OCI-LY7 (cell line): ENCODE measurements around the gene OMA1. TPM values are rescaled to one million over a fixed set of nuclear protein-coding genes. Genes with fewer than 3 reads are reported as not detected.

Source experiments
- BruUV-seq: library from RNA; stranded (reverse); fragments of 400-500 nt; replicated peaks from 2 replicates; lab custom pipeline; 2021; lab: Mats Ljungman, UMichigan
- CTCF ChIA-PET: fragments of 300-600 bp; sonication (Branson Sonifier 250); formaldehyde crosslinking; loops from one replicate; lab custom pipeline; 2022; ENCODE audit warnings: antibody characterized with exemption; ENCODE audit not compliant: unreplicated experiment; lab: Charles Lee
- POLR2A ChIA-PET: fragments of 300-600 bp; sonication (Branson Sonifier 250); formaldehyde crosslinking; loops from one replicate; lab custom pipeline; 2022; ENCODE audit warnings: antibody characterized with exemption; lab: Charles Lee
- DNase-seq: peaks from one replicate; pipeline ENCODE4 v3.0.0-alpha.2; 2015; ENCODE audit warnings: low spot score
- H2AFZ ChIP-seq: fragments of 200-600 bp; sonication (generic), shearing (Covaris generic); 2 replicates; pipeline ENCODE4 v1.6.1; 2014; ENCODE audit warnings: mild to moderate bottlenecking, antibody characterized with exemption, low read length, moderate library complexity
- H3K27ac ChIP-seq: fragments of 200-600 bp; sonication (generic); 2 replicates; pipeline ENCODE4 v1.5.1; 2014; ENCODE audit warnings: mixed run types, low read depth, mild to moderate bottlenecking, moderate library complexity, low read length, inconsistent platforms; ENCODE audit not compliant: poor library complexity, severe bottlenecking
- H3K36me3 ChIP-seq: fragments of 200-600 bp; sonication (generic); 2 replicates; pipeline ENCODE4 v1.6.1; 2014; ENCODE audit warnings: mild to moderate bottlenecking, antibody characterized with exemption, low read length, moderate library complexity, mixed read lengths; ENCODE audit not compliant: insufficient read depth
- H3K4me1 ChIP-seq: fragments of 200-600 bp; sonication (generic); 2 replicates; pipeline ENCODE4 v1.5.1; 2014; ENCODE audit warnings: mild to moderate bottlenecking, low read length; ENCODE audit not compliant: insufficient read depth, poor library complexity, severe bottlenecking
- H3K4me2 ChIP-seq: fragments of 200-600 bp; sonication (generic); 2 replicates; pipeline ENCODE4 v1.6.1; 2014; ENCODE audit warnings: mild to moderate bottlenecking, low read length
- H3K4me3 ChIP-seq: fragments of 200-600 bp; sonication (generic); 2 replicates; pipeline ENCODE4 v1.5.1; 2014; ENCODE audit warnings: mild to moderate bottlenecking, low read depth, low read length; ENCODE audit not compliant: poor library complexity, severe bottlenecking
- H3K79me2 ChIP-seq: fragments of 200-600 bp; sonication (generic); 2 replicates; pipeline ENCODE4 v1.6.1; 2016; ENCODE audit warnings: low read depth, mild to moderate bottlenecking, low read length, moderate library complexity, mixed read lengths; ENCODE audit not compliant: insufficient read depth
- H3K9me2 ChIP-seq: fragments of 200-600 bp; sonication (generic); 2 replicates; pipeline ENCODE4 v1.6.1; 2016; ENCODE audit warnings: mild to moderate bottlenecking, low read length, mixed read lengths; ENCODE audit not compliant: insufficient read depth
- H3K9me3 ChIP-seq: fragments of 200-600 bp; sonication (generic); 2 replicates; pipeline ENCODE4 v1.6.1; 2014; ENCODE audit warnings: mild to moderate bottlenecking, mixed run types, low read length, mixed read lengths
- H4K20me1 ChIP-seq: fragments of 200-600 bp; sonication (generic); 2 replicates; pipeline ENCODE4 v1.6.1; 2014; ENCODE audit warnings: mild to moderate bottlenecking, antibody characterized with exemption, low read length, moderate library complexity, mixed read lengths; ENCODE audit not compliant: insufficient read depth
- CTCF ChIP-seq: fragments of 200-600 bp; sonication (generic); conservative IDR thresholded peaks from 2 replicates; pipeline ENCODE4 v1.5.1; 2014; ENCODE audit warnings: mild to moderate bottlenecking, antibody characterized with exemption, low read length, moderate library complexity, mixed read lengths
- EZH2phosphoT487 ChIP-seq: fragments of 200-600 bp; sonication (generic); IDR thresholded peaks from 2 replicates; pipeline ENCODE4 v1.6.1; 2018; ENCODE audit warnings: low read depth, borderline replicate concordance, mild to moderate bottlenecking, mixed run types, antibody characterized with exemption, low read length, moderate library complexity, mixed read lengths
- intact Hi-C: fragments of 100-400 bp; cut with micrococcal nuclease; formaldehyde crosslinking; loops from one replicate; pipeline ENCODE4 v1.10.0; 2022; ENCODE audit not compliant: unreplicated experiment
- total RNA-seq, 2 experiments: library from RNA; depleted of rRNA in 1 of 2; stranded (reverse); fragments of >200 nt in 1 of 2; shearing (Covaris generic) in 1 of 2; gene quantifications; 2 replicates each; pipeline ENCODE4 v1.2.3, GENCODE V29; 2014 to 2022

The OMA1 gene
- total RNA-seq, 2 experiments from 2014 or later, result 35.9 to 38.5 TPM

- H3K27ac ChIP-seq, result no peak overlapping the region
- peaks cover 10% of the 10 kb centered on the region; the same call in 1 of the 2 replicates for H3K9me3 ChIP-seq
- ChIA-PET CTCF (no interaction called here), POLR2A (no interaction called here)
- DNase-seq, result no peak
- no peak for TF ChIP-seq EZH2phosphoT487
- TF ChIP-seq CTCF, result no peak
- H4K20me1 ChIP-seq, result no peaks in the 10 kb centered on the region
- no peaks in the 10 kb centered on the region for H3K79me2 ChIP-seq
- H3K4me2 ChIP-seq, result no peak overlapping the region
- intact Hi-C loops, result no loop called here
- H3K36me3 ChIP-seq, result peaks cover 39% of the 10 kb centered on the region
- H2AFZ ChIP-seq, result no peak overlapping the region
- H3K4me3 ChIP-seq, result no peak overlapping the region
- no TSS peak for BruUV-seq
- H3K4me1 ChIP-seq, result no peaks in the 10 kb centered on the region
- H3K9me2 ChIP-seq, result no peaks in the 10 kb centered on the region
Observed at GRCh38 chr1:58508629-58509028, 37.9 kb downstream of the OMA1 start.

- CTCF ChIA-PET, result no interaction called here
- BruUV-seq, result no TSS peak
- H4K20me1 ChIP-seq, result no peaks in the 10 kb centered on the region
- POLR2A ChIA-PET, result no interaction called here
- no peak for DNase-seq
- H3K79me2 ChIP-seq, result no peaks in the 10 kb centered on the region
- intact Hi-C loops, result no loop called here
- H2AFZ ChIP-seq, result no peak overlapping the region
- H3K9me2 ChIP-seq, result no peaks in the 10 kb centered on the region
- TF ChIP-seq CTCF, result no peak
- TF ChIP-seq EZH2phosphoT487, result no peak
- H3K27ac ChIP-seq, result no peak overlapping the region
- no peaks in the 10 kb centered on the region for H3K9me3 ChIP-seq
- no peak overlapping the region for H3K4me2 ChIP-seq
- peaks cover 25% of the 10 kb centered on the region for H3K36me3 ChIP-seq
- no peak overlapping the region for H3K4me3 ChIP-seq
- H3K4me1 ChIP-seq, result no peaks in the 10 kb centered on the region
Observed at GRCh38 chr1:58505286-58505685, 41.2 kb downstream of the OMA1 start.

- H3K36me3 ChIP-seq, result peaks cover 19% of the 10 kb centered on the region; the same call in 1 of the 2 replicates
- CTCF ChIA-PET, result no interaction called here
Observed at GRCh38 chr1:58502519-58502918, 44.0 kb downstream of the OMA1 start.

More at GRCh38 chr1:58502519-58502918, 44.0 kb downstream of the OMA1 start:
- no peaks in the 10 kb centered on the region for H3K4me1 ChIP-seq
- no peaks in the 10 kb centered on the region for H3K79me2 ChIP-seq
- no peak overlapping the region for H3K4me2 ChIP-seq
- no peak overlapping the region for H3K27ac ChIP-seq
- POLR2A ChIA-PET, result no interaction called here
- no peaks in the 10 kb centered on the region for H4K20me1 ChIP-seq
- BruUV-seq, result no TSS peak
- H3K9me2 ChIP-seq, result no peaks in the 10 kb centered on the region
- no peak overlapping the region for H3K4me3 ChIP-seq
- H2AFZ ChIP-seq, result no peak overlapping the region
- intact Hi-C loops, result no loop called here
- H3K9me3 ChIP-seq, result no peaks in the 10 kb centered on the region
- TF ChIP-seq EZH2phosphoT487, result no peak
- TF ChIP-seq CTCF, result no peak
- no peak for DNase-seq
